GM18951 (cell line): ENCODE data around the gene NTN1.
A peak's percentile ranks its signal among the peaks of the same experiment; 100 is the strongest.

ENCODE experiments used
- POLR2A ChIP-seq: IDR thresholded peaks from 4 replicates; pipeline ENCODE4 v1.6.1; 2011; ENCODE audit warnings: mild to moderate bottlenecking; ENCODE audit not compliant: insufficient read length, insufficient read depth; ENCODE audit errors: extremely low read depth
- in situ Hi-C: fragments of 300-500 bp; cut with MboI; formaldehyde crosslinking; loops from one replicate; pipeline ENCODE4 v1.12.0; 2022; ENCODE audit warnings: low sequenced_read_pairs, mixed read lengths, inconsistent platforms; ENCODE audit not compliant: unreplicated experiment

NTN1 gene

DNA sequence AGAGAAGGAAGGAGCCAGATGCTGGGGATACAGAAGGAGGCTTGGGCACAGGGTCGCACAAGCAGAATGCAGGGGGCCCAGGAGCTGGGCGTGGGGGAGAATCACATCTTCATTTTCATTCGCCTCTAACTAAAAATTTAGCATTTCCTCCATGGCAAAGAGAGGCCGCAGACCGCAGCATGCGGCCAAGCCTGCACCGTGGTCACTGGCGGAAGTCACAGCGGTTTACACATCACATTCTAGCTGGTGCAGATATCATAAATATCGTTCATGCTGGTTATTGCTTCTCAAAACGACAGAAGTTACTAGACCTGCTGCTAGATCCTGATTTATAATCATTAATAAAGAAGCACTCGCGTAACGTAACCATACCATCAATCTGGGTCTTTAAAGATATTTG is 162.0 kb downstream of the NTN1 start:
- in situ Hi-C loops, result no loop called here
- TF ChIP-seq POLR2A, result no peak

DNA sequence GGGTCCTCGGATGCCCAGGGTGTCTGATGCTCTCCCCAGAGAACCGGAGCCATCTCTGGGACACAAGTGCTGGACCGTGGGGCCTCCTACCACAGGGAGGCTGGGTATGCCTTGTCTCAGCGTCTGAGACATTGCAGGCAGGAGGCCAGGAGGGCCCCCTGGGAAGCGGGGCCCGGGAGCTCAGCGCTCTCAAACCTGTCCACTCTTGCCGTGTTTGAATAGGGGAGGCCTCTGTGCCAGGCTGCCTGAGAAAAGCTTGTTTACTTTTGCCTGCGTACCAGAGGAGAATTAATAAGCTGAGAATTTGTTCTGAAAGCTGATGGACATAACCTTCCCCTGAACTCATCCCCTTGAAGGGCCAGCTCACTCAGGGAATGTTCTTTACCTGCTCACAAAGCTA is 163.8 kb downstream of the NTN1 start:
- in situ Hi-C loops, result no loop called here
- no peak for TF ChIP-seq POLR2A

DNA sequence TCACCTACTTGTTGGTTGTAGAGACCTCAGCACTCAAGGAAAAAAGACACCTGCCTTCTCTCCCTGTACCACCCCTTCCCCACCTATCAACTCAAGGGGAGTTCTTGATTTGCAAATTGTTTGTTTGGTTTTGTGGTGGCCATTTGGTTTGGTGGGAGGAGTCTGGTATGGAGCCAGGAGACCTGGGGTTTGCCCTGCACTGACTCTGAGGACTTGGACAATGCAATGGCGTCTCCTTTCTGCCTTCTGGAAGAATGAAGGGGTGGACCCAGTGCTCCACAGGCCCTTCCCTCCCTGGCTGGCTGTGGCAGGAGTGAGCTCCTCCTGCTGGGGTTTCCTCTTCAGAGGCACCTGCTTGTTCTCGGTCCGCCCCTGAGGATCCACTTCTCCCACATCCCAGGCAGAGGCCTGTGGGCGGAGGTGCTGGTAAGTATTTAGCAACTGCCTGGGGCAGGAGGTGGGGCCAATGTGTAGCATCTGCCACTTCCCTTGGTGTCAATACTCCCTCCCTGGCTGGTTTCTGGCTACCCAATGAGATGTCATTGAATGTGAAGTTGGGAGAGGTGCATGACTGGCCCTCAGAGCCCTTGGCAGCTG is 164.5 kb downstream of the NTN1 start:
- no peak for TF ChIP-seq POLR2A
- in situ Hi-C loops, result no loop called here

DNA sequence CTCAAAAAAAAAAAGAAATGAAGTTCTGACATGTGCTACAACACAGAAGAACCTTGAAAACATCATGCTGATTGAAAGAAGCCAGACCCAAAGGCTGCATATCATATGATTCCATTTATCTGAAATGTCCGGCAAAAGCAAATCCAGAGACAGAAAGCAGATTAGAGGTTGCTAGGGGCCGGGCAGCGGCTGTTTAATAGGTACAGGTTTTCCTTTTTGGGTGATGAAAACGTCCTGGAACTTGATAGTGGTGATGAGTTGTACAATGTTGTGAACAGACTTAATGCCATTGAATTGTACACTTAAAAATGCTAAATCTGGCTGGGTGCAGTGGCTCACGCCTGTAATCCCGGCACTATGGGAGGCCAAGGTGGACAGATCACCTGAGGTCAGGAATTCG is 166.5 kb downstream of the NTN1 start:
- no peak for TF ChIP-seq POLR2A
- in situ Hi-C loops, result no loop called here

DNA sequence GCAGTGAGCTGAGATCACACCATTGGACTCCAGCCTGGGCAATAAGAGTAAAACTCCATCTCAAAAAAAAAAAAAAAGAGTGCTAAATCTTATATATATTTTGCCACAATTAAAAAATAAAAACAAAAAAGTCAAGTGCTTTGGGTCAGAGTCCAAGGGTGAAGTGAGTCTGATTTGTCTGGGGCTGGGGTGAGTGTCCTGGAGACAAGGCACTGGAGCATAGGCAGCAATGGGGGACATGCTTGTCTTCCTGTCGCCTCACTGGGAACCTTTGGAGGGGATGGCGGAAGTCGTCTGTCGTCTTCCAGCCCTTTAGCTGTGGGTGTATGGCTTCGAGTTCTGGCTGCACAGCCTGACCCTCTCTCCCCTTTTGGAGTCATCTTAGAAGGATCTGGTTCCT is 167.1 kb downstream of the NTN1 start:
- TF ChIP-seq POLR2A, result no peak
- in situ Hi-C loops, result no loop called here

DNA sequence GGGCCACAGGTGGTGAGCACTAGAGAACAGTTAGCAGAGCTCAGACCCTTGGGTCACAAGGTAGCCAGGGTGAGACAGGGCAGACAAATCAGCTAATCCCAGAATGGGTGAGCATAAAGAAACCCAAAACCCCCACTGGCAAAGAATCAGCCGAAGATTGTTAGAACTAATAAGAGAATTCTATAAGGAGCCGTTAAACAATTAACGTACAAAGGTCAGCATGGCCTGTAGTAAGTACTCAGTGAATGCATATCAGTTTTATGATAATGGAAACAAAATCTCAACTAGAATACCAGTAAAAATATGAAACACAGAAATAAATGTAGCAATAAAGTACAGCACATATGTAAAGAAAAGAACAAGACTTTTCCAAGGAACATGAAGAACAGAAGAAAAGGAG is 168.6 kb downstream of the NTN1 start:
- in situ Hi-C loops, result no loop called here
- TF ChIP-seq POLR2A, result no peak

DNA sequence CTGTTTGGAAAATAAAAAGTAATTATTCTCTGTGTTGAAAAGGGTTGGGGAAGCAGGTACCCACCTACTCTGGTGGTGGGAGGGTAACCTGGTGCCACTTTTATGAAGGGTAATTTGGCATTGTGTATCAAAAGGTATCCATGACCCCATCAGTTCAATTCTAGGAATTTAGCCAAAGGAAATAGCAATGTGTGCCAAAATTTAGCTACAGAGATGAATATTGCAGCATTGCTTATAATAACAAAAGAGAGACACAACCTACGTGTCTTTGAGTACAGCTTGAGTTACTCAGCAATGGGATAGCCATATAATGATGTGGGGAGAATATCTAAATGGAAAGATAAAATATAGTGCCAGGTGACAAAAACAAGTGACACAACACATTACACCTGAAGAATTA is 170.7 kb downstream of the NTN1 start:
- in situ Hi-C loops, result no loop called here
- TF ChIP-seq POLR2A, result no peak

DNA sequence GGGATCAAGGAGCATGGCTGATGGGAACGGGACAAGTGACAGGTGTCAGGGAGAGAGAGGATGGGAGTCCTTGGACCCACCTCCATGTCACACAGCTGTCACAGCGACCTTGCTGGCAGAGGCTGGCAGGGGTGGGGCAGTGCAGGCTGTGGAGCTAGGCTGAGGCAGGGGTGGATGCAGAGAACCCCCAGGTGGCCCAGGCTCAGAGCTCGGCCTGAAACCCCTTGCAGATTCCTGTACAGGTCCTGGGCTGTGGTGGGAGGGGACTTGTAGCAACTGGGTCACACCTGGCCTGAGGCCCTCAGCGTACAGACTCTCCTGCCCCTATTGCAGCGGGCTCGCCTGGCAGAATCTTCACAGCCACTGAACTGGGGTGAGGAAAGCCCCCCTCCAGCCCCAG is 174.1 kb downstream of the NTN1 start:
- TF ChIP-seq POLR2A, result no peak
- in situ Hi-C loops, result no loop called here

DNA sequence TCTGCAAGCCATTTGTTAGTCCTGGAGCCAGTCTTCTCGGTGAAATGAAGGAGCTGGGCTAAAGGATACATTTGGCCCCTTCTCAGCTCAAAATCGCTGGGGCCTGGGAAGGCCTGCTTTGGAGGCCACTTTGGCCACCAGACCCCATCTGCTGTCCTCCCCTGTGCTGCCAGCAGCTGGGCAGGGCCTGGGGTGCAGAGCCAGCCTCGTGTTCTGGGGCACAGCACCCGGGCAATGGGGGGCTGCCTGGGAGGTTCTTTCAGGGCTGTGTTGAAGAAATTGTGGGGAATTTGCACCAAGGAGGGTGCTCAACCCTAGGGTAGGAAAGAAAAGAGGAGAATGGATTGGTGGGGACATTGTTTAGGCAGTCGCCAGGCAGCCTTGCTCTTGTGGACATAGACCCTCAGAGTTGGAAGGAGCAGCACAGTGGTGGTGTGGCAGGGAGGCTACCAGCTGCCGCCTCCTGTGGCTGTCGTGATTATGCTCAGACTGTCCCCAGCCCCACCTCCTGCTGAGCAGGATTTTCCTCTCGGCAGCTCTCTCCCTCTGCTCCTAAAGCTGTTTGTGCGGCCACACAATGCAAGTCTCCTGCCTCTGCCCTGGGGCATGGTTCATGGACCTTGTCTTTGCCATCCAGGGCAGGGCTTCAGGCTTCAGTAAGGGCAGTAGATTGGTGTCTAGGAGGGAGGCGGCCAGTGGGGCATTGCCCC is 174.8 kb downstream of the NTN1 start:
- TF ChIP-seq POLR2A, result no peak
- in situ Hi-C loops, result no loop called here

DNA sequence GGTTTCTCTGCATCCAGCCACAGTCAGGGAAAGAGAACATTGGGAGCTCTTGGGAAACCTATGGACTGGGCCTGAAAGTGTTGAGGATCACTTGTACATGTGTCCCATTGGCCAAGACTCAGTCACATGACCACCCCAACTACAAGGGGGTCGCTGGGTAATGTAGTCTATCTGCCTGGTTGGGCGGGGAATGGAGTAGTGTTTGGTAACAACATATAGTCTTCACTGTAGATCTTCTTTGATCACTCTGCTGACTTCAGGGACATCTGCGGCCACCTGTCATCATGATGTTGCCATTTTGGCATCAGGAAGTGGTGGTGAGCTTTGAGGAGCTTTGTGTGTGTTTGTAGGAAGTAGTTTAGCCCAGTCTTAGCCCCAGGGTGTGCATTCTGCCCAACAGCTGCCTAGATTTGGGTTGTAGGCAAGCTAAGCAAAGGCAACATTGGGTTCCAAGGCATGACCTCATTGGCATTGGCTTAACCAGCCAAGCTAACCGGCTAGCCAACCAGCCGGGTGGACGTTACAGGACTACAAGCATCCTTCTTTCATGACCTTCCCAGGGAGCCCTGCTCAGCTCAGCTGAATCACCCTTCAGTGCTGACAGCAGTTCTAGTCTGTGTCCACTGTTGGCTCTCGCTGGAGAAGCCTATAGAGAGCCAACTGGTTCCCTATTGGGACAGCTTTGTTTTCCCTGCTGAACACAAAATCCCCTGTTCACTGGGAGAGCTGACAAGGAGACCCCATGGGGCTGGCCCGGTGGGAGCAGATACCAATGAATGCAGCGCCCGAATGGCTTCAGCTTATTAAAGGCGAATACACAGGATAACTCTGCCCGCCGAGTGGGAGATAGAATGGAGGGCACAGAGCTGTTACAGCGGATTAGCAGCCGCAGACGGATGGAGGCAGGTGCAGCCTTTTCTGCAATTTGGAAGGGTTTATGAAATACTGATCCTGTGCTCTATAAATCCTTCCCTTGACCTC is 178.6 kb downstream of the NTN1 start:
- no peak for TF ChIP-seq POLR2A
- in situ Hi-C loops, result no loop called here

DNA sequence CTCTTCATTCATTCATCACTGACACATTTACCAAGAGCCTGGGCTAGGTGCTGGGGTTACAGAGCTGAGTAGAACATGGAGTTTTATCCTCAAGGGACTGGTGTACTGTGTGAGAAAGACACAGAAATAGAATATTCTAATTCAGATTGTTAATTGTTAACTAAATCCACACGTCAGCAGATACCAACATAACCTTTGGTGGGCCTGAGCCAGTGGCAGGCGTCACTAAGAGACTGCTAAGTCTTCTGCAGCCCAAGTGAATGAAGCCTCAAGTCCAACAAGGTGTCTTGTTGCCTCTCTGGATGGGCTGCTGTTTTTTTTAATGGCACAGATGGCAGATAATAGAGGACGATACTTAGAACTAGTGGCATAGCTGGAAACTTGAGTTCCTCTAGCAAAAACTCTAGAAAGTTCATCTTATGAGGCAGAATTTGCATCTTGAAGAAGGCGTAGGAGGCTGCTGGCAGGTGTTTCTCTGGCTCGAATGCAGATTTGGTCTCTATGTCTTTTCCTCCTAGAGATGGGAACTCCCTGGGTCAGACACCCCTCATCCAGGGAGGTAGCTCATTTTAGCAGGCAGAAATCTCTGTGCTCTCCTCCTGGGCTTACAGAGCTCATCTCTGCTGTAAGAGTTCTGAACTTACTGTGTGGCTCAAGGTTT is 179.5 kb downstream of the NTN1 start:
- in situ Hi-C loops, result no loop called here

DNA sequence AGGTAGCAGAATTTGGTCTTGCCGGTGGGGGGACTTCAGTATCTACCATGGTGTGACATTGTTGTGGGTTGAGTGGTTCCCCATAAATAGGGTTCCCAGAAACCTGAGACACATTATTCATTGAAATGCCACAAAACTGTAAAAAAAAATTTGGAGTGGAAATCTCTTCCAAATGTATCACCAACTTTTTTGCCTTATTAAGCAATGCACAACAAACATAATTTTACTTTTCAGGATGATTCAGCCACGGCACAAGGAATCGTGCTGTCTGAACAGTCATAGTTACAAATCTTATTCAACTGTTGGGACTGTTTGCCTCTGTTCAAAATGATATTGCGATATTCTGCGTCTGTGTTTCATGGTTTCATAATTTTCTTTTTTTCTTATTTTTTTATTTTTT is 181.2 kb downstream of the NTN1 start:
- in situ Hi-C loops, result no loop called here
- TF ChIP-seq POLR2A, result no peak

More for the DNA sequence above, 179.5 kb downstream of the NTN1 start:
- TF ChIP-seq POLR2A, result peak; percentile 27

DNA sequence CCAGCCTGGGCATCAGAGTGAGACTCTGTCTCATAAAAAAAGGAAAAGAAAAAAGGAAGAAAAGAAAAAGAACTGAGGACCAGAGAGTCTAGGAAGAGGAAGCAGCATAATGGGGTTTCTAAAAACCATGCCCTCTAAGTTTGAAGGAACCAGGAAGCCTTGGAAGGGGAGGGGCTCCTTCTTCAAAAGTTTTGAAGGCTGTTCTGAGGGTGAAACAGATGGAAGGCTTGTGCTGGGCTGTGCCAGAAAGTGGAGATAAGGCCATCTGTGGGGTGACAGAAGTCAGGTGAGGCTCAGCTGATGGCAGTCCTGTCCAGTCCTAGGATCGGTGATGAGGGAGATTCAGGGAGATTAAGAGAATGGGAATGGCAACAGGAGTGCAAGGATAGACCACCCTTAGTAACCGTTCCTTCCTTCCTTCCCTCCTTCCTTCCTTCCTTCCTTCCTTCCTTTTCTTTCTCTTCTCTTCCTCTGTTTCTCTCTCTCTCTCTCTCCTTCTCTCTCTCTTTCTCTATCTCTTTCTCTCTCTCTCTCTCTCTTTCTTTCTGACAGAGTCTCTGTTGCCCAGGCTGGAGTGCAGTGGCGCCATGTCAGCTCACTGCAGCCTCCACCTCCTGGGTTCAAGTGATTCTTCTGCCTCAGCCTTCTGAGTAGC is 182.6 kb downstream of the NTN1 start:
- no peak for TF ChIP-seq POLR2A
- in situ Hi-C loops, result no loop called here
